A549 (cell line): ENCODE measurements around the gene SCFD1.

Source experiments
- CEBPB ChIP-seq, 2 experiments: fragments of >200 bp in 1 of 2; sonication (Bioruptor Twin) in 1 of 2; formaldehyde crosslinking in 1 of 2; IDR thresholded peaks; 2 replicates each; pipeline ENCODE4 v1.6.1; 2012 to 2016
- MYC ChIP-seq: IDR thresholded peaks from 2 replicates; pipeline ENCODE4 v1.6.1; 2012; ENCODE audit warnings: mild to moderate bottlenecking, inconsistent platforms, low read length, improper control_type of control experiment, borderline replicate concordance
- RAD21 ChIP-seq, 2 experiments: fragments of >200 bp in 1 of 2; sonication (Bioruptor Twin) in 1 of 2; formaldehyde crosslinking in 1 of 2; IDR thresholded peaks in 1 of 2; conservative IDR thresholded peaks in 1 of 2; 2 replicates in 1 of 2; 3 replicates in 1 of 2; pipeline ENCODE4 v1.6.1; 2012 to 2018; ENCODE audit warnings: inconsistent platforms in 1 of 2
- TP53 ChIP-seq: fragments of 250-450 bp; sonication (Bioruptor Pico); IDR thresholded peaks from 2 replicates; pipeline ENCODE4 v1.5.0; 2021; ENCODE audit warnings: mild to moderate bottlenecking, moderate library complexity
- TF ChIP-seq, protein P1 (sequence below): fragments of >200 bp; sonication (Bioruptor Twin); formaldehyde crosslinking; IDR thresholded peaks from 3 replicates; pipeline ENCODE4 v1.5.1; 2016

DNA sequence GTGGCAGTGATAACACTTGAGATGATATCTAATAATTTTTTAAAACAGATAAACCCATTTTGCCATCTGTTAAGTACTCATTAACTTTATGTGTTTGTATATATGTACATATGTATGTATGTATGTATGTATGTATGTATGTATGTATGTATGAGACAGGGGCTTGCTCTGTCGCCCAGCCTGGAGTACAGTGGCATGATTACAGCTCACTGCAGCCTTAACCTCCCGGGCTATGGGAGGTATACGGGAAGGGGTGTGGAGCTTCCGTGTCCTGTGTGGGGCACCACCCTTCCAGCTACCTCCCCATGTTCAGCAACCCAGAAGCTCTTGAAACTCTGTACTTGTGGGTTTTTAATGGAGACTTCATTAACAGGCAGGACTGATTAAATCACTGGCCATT is 116.9 kb downstream of the SCFD1 start:
- TF ChIP-seq CEBPB (IDR thresholded peaks at IDR 0.05) (no peak), RAD21 (conservative IDR thresholded peaks at IDR 0.05 in 1 of 2, IDR thresholded peaks at IDR 0.05 in 1 of 2) (no peak), TP53 (CRISPR knock-in tag) (no peak), MYC (no peak)
- TF ChIP-seq, protein P1, sequence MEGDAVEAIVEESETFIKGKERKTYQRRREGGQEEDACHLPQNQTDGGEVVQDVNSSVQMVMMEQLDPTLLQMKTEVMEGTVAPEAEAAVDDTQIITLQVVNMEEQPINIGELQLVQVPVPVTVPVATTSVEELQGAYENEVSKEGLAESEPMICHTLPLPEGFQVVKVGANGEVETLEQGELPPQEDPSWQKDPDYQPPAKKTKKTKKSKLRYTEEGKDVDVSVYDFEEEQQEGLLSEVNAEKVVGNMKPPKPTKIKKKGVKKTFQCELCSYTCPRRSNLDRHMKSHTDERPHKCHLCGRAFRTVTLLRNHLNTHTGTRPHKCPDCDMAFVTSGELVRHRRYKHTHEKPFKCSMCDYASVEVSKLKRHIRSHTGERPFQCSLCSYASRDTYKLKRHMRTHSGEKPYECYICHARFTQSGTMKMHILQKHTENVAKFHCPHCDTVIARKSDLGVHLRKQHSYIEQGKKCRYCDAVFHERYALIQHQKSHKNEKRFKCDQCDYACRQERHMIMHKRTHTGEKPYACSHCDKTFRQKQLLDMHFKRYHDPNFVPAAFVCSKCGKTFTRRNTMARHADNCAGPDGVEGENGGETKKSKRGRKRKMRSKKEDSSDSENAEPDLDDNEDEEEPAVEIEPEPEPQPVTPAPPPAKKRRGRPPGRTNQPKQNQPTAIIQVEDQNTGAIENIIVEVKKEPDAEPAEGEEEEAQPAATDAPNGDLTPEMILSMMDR, result no peak
